Tibial nerve (tissue), 4 donors: ENCODE measurements around the gene GSC2. TPM values are rescaled to one million over a fixed set of nuclear protein-coding genes. Genes with fewer than 3 reads are reported as not detected.
A peak's percentile ranks its signal among the peaks of the same experiment; 100 is the strongest.

Experiments used
- DNase-seq, 2 donors: peaks; one replicate each; pipeline ENCODE4 v3.0.0-alpha.2; 2019; ENCODE audit warnings: low spot score in 2 of 2
- H3K27ac ChIP-seq, 4 donors: fragments of 200-600 bp; sonication (generic) in 3 of 4; one replicate each; pipeline ENCODE4 v1.5.1; 2017 to 2019; ENCODE audit warnings: mild to moderate bottlenecking in 1 of 4
- H3K27me3 ChIP-seq, 2 donors: fragments of 200-600 bp; sonication (generic) in 1 of 2; one replicate each; pipeline versions ENCODE4 v1.5.1 to v1.6.0; 2017 to 2019
- H3K36me3 ChIP-seq, 3 donors: fragments of 200-600 bp; sonication (generic); one replicate each; pipeline ENCODE4 v1.5.1; 2018 to 2019
- H3K4me1 ChIP-seq, 4 donors: fragments of 200-600 bp; sonication (generic) in 3 of 4; one replicate each; pipeline ENCODE4 v1.5.1; 2017 to 2019
- H3K4me3 ChIP-seq, 4 donors: fragments of 200-600 bp; sonication (generic) in 3 of 4; one replicate each; pipeline ENCODE4 v1.5.1; 2017 to 2019; ENCODE audit warnings: mild to moderate bottlenecking in 1 of 4, moderate library complexity in 1 of 4
- H3K9me3 ChIP-seq, 4 donors: fragments of 200-600 bp; sonication (generic) in 3 of 4; one replicate each; pipeline ENCODE4 v1.5.1; 2017 to 2019
- EP300 ChIP-seq, 2 donors: sonication (generic); formaldehyde crosslinking; IDR thresholded peaks; one replicate each; pipeline ENCODE4 v1.6.1; 2017; ENCODE audit warnings: antibody characterized with exemption in 2 of 2, mild to moderate bottlenecking in 1 of 2
- POLR2A ChIP-seq, 2 donors: fragments of 450-650 bp; IDR thresholded peaks; one replicate each; pipeline ENCODE4 v1.6.1; 2017; ENCODE audit warnings: antibody characterized with exemption in 2 of 2, mild to moderate bottlenecking in 2 of 2, moderate library complexity in 2 of 2
- whole genome bisulfite sequencing, 2 donors: methylation state at CpG; one replicate each; pipeline ENCODE4 v1.1.5; 2018; 5-methylcytosine and 5-hydroxymethylcytosine counted together
- total RNA-seq, 4 donors: library from RNA; depleted of rRNA; stranded (reverse); fragments of >200 nt; gene quantifications; one replicate each; pipeline ENCODE4 v1.1.0, GENCODE V29; 2016
- TF ChIP-seq, protein P1 (sequence below), 5 experiments: fragments of 200-600 bp in 3 of 5; fragments of 450-650 bp in 2 of 5; sonication (generic) in 3 of 5; IDR thresholded peaks; one replicate each; pipeline ENCODE4 v1.5.1; 2016 to 2019; ENCODE audit warnings: antibody characterized with exemption in 5 of 5, mild to moderate bottlenecking in 3 of 5, moderate library complexity in 2 of 5

The GSC2 gene
- total RNA-seq, 4 donors from 2014 or later: not detected

DNA sequence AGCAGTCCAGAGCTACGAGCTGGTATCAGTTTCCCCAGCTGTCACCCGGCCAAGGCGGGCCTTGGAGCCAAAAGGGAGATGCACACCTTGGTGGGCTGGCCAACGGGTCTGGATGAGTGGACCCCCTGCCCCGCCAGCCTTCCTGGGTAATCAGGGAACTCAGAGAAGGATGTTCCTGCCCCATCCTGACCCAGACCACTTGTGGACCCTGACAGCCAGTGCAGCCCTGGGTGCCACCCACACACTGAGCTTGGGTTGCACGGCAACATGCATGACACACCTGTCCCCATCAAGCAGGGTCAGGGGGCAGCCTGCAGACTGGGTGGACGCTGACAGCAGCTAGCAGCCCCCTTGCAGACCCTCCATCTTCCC lies 19.8 kb upstream of the GSC2 start:
- Histone ChIP-seq H3K36me3 (peaks cover 0 to 5% (median 0%) of the 10 kb centered on the region in 3 donors), H3K27ac (peak overlapping the region in 1 of 4 donors; percentile 23), H3K9me3 (peaks cover 0 to under 1% (median 0%) of the 10 kb centered on the region in 4 donors), H3K4me1 (peaks cover 0 to 55% (median 38%) of the 10 kb centered on the region in 4 donors), H3K27me3 (peaks cover 0 to 41% of the 10 kb centered on the region in 2 donors), H3K4me3 (peak overlapping the region in 2 of 4 donors; percentile 35 to 46)
- TF ChIP-seq, protein P1, sequence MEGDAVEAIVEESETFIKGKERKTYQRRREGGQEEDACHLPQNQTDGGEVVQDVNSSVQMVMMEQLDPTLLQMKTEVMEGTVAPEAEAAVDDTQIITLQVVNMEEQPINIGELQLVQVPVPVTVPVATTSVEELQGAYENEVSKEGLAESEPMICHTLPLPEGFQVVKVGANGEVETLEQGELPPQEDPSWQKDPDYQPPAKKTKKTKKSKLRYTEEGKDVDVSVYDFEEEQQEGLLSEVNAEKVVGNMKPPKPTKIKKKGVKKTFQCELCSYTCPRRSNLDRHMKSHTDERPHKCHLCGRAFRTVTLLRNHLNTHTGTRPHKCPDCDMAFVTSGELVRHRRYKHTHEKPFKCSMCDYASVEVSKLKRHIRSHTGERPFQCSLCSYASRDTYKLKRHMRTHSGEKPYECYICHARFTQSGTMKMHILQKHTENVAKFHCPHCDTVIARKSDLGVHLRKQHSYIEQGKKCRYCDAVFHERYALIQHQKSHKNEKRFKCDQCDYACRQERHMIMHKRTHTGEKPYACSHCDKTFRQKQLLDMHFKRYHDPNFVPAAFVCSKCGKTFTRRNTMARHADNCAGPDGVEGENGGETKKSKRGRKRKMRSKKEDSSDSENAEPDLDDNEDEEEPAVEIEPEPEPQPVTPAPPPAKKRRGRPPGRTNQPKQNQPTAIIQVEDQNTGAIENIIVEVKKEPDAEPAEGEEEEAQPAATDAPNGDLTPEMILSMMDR (IDR thresholded peaks at IDR 0.05): no peak
- no peak for TF ChIP-seq EP300 (IDR thresholded peaks at IDR 0.05)
- TF ChIP-seq POLR2A (IDR thresholded peaks at IDR 0.05): no peak
- WGBS, 2 donors: 50 to 64% methylated on average over 3 to 6 of the region's 7 CpGs
- no peak for DNase-seq

DNA sequence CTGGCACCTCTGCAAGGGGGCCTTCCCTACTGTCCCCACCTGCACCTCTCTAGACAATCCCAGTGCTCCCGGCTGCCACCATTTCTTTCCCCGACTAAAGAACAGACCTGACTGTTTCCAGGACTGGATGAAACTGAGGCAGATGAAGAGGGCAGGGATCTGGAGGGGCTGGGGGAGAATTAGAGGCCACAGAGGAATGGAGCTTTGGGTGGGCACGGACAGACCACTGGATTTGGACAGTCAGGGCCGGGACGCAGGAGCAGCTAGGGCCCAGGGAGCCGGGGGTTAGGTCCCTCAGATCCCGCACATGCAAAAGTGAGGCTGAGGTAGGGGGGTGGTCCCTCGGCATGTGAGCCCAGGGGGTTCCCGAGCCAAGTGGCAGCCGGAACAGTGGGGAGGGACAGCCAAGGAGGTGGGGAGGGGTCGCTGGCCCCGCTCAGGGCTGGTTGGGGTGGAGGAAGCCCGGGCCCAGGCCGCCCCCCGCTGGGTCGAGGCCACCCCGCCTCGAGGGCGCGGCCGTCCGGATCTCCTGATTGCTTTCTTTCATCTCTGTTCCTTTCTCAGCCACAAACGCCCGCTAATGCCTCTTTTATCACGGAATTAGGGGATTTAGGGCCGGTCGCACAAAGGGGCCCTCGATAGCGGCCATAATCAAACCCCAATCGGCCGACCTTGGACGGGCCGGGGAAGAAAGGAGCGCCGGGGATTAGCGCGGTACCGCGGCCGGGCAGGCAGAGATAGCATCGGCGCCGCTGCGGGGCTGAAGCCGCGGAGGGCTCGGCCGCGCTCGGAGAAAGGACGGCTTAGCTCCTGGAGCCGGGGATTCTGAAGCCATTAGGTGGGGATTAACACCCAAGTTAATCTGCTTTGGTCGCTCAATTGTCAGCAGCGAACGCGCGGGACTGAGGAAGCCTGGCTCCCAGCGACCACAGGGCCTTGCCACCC lies 19.2 kb upstream of the GSC2 start:
- Histone ChIP-seq H3K9me3 (peaks cover 0 to 7% (median 0%) of the 10 kb centered on the region in 4 donors), H3K27ac (peak overlapping the region in 1 of 4 donors; percentile 23), H3K27me3 (peaks cover 0 to 46% of the 10 kb centered on the region in 2 donors), H3K4me1 (peaks cover 0 to 48% (median 33%) of the 10 kb centered on the region in 4 donors), H3K4me3 (peak overlapping the region; percentile 1 to 46 (median 28)), H3K36me3 (peaks cover 0 to 3% (median 0%) of the 10 kb centered on the region in 3 donors)
- TF ChIP-seq, protein P1 (IDR thresholded peaks at IDR 0.05): no peak
- TF ChIP-seq POLR2A (IDR thresholded peaks at IDR 0.05) (no peak), EP300 (IDR thresholded peaks at IDR 0.05) (no peak)
- 4% methylated on average over 47 to 55 of the region's 58 CpGs for WGBS, 2 donors
- no peak for DNase-seq

DNA sequence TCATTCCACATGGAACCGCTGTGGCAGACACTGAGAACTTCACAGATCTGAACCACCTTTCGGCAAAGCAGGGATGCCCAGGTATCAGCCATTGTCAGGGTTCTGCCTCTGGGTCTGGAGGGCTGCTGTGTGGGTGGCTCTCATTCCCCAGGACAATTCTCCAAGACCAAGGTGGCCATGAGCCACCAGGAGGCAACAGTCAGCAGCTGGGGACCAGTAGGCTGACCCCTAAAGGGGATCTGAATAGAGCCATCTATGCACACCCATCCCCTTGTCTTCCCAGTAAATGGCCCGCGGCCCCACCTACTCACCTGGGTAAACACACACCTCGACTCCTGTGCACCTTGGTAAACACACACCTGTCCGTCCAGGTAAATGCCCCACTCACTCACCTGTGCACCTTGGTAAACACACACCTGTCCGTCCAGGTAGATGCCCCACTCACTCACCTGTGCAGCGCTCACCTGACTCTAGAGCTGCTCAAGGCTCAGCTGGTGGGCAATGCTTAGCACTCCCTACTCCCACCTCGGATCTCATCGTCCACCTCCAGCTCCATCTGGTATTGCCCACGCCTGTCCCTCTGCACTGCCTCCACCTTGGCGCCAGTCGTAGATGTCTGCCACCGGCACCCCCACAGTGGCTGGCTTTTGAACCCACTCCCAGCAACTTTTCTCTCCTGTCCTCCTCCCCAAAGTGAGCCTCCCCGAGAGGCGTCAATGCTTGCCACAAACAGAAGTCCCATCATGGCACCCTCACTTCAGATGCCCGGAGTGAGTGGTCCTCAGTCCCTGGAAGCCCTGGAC lies 18.2 kb upstream of the GSC2 start:
- TF ChIP-seq EP300 (IDR thresholded peaks at IDR 0.05): no peak
- TF ChIP-seq, protein P1 (IDR thresholded peaks at IDR 0.05): no peak
- TF ChIP-seq POLR2A (IDR thresholded peaks at IDR 0.05): no peak
- peaks cover 0 to 11% (median 0%) of the 10 kb centered on the region in 4 donors for H3K9me3 ChIP-seq
- 69 to 72% methylated on average over 17 of the region's 17 CpGs for whole genome bisulfite sequencing, 2 donors
- no peak for DNase-seq
- H3K36me3 ChIP-seq: no peaks in the 10 kb centered on the region
- peaks cover 0 to 52% of the 10 kb centered on the region in 2 donors for H3K27me3 ChIP-seq
- H3K4me1 ChIP-seq: peaks cover 0 to 38% (median 28%) of the 10 kb centered on the region in 4 donors
- H3K4me3 ChIP-seq: no peak overlapping the region
- H3K27ac ChIP-seq: no peak overlapping the region

DNA sequence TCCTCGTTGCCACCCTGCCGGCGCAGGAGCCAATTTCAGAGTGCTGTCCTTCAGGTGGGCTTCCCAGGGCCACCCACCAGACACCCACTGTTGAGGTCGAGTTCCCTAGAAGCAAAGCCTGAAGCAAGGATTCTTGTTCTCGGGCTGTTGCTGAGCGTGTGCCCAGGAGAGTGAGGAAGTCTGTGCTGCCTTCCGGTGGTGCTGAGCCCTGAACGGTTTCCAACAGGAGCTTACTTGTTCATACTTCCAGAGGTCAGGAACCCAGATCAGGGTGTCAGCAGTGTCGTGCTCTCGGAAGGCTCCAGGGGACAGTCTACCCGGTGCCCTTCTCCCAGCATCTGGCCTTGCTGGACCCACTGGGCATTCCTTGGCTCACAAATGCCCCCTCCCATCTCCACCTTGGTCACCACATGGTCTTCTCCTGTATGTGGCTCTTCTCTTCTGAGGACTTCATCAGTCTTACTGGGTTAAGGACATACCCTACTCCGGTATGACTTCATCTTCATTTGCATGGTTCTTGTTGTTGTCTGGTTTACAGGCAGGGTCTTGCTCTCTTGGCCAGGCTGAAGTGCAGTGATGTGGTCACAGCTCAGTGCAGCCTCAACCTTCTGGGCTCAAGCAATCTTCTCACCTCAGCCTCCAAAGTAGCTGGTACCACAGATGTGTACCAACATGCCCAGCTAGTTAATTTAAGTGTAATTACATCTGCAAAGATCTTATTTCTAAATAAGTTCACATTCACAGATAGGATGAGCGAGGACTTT lies 17.2 kb upstream of the GSC2 start:
- DNase-seq: no peak
- 59 to 63% methylated on average over 13 of the region's 13 CpGs for WGBS, 2 donors
- peaks cover 0 to 58% of the 10 kb centered on the region in 2 donors for H3K27me3 ChIP-seq

More for the DNA sequence above, 17.2 kb upstream of the GSC2 start:
- Histone ChIP-seq H3K27ac (no peak overlapping the region), H3K4me3 (no peak overlapping the region), H3K4me1 (peaks cover 0 to 28% (median 20%) of the 10 kb centered on the region in 4 donors), H3K36me3 (no peaks in the 10 kb centered on the region), H3K9me3 (peaks cover 0 to 11% (median 0%) of the 10 kb centered on the region in 4 donors)
- TF ChIP-seq, protein P1 (IDR thresholded peaks at IDR 0.05): no peak
- TF ChIP-seq EP300 (IDR thresholded peaks at IDR 0.05): no peak
- TF ChIP-seq POLR2A (IDR thresholded peaks at IDR 0.05): no peak
